Neural cell (in vitro differentiated cells): ENCODE data around the gene OR2A2.

Experiments
- CTCF ChIP-seq: fragments of 450-650 bp; IDR thresholded peaks from 2 replicates; pipeline ENCODE4 v1.5.1; 2014; ENCODE audit warnings: antibody characterized with exemption, mild to moderate bottlenecking, moderate library complexity; ENCODE audit not compliant: poor library complexity, severe bottlenecking
- EP300 ChIP-seq: fragments of 450-650 bp; conservative IDR thresholded peaks from 2 replicates; pipeline ENCODE4 v1.6.1; 2014; ENCODE audit warnings: antibody characterized with exemption, mild to moderate bottlenecking, moderate library complexity; ENCODE audit not compliant: poor library complexity, severe bottlenecking

- TF ChIP-seq CTCF: no peak
- no peak for TF ChIP-seq EP300
Observed at GRCh38 chr7:144144426-144144825, 35.0 kb downstream of the OR2A2 start.
